Stimulated activated CD4-positive, alpha-beta T cell treated with anti-CD3 and anti-CD28 coated beads, Interleukin-4, amount 100 ng/mL, for 4 hours (primary cell): Measurements from ENCODE around the gene PMPCB.
A peak's percentile ranks its signal among the peaks of the same experiment; 100 is the strongest.
"Not testable (repeated sequence)": the region's sequence is repeated elsewhere in the genome, so short reads cannot be mapped to it uniquely, and the experiment has no call there.

ENCODE experiments used
- DNase-seq, 2 experiments: peaks; one replicate each; pipeline ENCODE4 v3.0.0-alpha.2; 2020

PMPCB gene, protein sequence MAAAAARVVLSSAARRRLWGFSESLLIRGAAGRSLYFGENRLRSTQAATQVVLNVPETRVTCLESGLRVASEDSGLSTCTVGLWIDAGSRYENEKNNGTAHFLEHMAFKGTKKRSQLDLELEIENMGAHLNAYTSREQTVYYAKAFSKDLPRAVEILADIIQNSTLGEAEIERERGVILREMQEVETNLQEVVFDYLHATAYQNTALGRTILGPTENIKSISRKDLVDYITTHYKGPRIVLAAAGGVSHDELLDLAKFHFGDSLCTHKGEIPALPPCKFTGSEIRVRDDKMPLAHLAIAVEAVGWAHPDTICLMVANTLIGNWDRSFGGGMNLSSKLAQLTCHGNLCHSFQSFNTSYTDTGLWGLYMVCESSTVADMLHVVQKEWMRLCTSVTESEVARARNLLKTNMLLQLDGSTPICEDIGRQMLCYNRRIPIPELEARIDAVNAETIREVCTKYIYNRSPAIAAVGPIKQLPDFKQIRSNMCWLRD

DNA sequence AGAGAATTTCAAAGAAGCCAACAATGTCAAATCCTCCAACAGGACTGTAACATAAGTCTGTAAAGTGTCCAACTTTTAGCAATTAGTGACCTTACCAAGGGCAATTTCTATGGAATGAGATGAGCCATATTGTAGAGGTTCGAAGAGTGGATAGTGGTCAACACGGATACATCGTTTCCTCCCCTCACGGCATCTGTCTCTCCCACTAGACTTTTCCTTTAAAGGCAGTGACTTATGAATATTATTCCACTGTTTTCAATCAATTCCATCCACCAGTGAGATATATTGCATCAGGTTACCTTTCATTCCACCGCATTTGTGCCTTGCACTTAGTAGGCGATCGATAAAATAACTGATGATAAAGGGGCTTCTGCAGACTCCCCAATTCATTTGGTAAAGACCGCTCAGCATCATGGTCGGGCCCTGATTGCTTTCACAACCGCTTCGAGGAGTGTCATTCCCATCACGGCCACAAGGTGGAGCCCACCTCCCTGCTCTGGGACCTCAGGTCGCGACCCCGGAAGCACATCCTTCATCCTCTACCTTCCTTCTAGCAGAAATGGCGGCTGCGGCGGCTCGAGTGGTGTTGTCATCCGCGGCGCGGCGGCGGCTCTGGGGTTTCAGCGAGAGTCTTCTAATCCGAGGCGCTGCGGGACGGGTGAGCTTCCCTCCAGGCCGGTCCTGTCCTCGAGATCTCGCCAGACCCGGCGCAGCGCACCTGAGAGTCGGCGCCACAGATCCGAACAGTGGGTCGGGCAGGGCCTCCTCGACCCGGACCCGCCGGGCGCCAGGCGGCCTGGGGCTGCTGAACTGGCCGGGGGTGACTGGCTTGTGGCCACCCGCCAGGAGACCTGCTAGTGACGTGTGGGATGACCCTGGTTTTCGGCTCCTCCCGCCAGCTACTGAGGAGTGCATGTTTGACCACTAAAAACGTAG lies at the start of gene PMPCB:
Gene PMPCB (plus strand): TSS at position 535 of the 936 bp plus-strand sequence. CDS start 25 bp downstream, at position 560.
- DNase-seq = peak; percentile 92 to 94

DNA sequence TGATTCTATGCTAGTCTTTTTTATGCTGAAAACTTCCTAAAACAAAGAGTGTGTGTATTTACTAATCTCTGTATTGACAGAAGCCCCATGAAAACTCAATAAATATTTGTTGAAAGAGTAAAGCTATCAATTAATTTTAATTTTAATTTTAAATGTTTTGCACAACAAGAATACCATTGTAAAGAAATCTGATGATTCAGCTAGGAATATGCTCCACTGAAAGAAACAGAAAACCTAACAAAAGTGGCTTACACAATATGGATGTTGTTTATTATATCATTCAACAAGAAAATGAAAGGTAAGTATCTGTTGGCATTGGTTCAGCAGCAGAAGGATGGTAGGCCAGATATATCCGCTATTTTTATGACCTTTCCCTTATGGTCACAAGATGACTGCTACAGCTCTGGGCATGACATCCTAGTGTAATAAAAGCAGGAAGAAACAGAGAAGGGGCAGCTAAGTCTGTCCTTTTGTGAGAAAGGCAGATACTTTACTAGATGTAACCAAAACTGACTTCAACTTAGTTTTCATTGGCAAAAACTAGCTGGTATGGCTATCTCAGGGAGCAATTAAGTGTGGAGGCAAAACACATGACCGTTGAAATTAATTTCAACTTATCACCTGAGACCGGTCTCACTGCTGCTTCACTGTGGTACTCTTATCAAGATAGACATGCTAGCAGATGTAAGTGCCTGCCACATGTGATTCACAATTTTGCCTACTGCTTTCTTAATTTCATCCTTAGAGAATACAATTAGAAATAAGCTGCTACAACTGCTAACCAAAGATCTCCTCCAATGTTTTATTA lies 43.3 kb upstream of the PMPCB start:
- DNase-seq = not testable (repeated sequence)

DNA sequence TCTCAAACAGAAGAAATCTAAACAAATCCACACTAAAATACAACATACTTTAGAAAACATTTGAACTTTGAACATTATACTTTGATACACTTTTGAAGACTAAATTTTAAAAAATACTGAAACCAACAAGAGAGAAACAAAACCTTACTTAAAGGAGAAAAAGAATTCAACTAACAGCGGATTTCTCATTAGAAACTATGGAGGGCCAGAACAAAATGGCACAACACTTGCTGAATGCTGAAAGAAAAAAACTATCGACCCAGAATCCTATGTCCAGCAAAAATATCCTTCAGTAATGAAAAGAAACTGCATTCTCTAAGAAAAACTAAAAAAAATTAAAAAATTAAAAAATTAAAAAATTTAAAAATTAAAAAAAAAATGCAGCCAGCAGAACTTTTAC lies 33.2 kb upstream of the PMPCB start:
- DNase-seq = not testable (repeated sequence)

DNA sequence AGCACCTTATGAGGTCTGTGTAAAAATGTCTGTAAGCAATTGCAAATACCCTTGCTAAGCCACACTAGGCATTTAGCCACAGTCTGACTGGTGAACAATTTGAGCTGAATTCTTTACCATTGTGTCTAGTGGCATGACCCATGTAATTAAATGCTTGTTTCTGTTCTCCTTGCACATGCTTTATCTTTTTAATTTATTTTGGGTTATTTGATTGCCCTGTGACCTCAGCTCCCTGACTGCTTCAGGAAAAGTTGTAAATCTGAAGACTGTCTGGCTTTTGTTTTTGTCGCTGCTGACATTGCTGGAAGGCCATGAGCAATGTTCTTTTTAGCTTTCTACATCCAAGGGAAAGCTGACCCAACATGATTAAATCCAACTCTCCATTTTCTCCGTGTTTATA lies 31.0 kb upstream of the PMPCB start:
- not testable (repeated sequence) for DNase-seq

DNA sequence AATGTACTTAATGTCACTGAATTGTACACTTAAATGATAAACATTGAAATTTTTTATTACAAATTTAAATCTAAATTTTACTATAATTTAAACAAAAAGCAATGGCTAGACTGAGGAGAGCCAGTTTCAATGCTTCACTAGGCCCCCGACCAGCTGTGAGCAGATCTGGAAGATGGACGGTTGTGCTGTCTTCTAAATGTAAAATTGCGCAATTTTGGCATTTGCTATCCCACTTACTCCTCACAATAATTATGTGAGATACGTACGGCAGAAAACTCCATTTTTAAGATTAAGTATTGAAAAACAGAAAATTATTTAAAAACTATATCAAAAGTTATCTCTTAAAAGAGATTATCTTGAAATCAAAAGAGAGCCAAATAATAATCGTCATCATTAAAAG lies 23.9 kb upstream of the PMPCB start:
- not testable (repeated sequence) for DNase-seq

DNA sequence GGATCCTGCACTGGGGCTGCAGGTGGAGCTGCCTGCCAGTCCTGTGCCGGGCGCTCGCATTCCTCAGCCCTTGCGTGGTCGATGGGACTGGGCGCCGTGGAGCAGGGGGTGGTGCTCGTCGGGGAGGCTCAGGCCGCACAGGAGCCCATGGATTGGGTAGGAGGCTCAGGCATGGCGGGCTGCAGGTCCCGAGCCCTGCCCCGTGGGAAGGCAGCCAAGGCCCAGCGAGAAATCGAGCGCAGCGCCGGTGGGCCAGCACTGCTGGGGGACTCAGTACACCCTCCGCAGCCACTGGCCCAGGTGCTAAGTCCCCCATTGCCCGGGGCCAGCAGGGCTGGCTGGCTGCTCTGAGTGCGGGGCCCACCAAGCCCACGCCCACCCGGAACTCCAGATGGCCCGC lies 22.4 kb upstream of the PMPCB start:
- not testable (repeated sequence) for DNase-seq

DNA sequence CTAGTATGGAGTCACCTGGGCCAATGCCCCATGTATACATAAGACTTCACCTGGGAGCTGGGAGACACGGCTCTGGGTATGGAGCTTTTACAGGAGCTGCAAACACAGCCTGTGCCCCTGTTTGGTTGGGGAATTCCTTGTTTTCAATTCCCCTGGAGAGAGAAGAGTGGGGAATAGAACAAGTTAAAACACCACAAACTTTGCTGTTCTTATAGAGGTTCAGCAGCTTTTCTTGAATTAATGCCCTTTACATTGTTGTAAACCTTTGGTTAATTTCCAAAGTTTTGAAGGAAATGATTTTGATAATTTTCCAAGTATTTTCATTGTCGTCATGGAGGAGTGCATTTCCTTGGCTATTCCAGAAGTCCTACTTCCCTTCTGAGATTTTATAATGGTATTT lies 19.0 kb upstream of the PMPCB start:
- not testable (repeated sequence) for DNase-seq

DNA sequence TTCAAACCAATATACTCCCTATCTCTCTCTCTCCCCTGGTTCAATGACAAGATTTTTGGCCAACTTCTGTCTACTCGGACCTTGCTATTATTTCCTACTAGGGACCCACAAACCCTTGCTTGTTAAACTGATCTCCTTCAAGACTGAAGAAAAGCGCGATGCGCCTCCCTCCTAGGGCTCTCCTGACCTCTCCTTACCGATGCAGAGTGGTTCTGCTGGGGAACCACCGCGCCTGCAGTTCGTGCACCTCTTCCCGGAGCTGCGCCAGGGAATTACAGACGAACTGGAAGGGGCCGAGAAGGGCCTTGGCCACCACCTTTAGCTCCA lies 17.6 kb upstream of the PMPCB start:
- not testable (repeated sequence) for DNase-seq

DNA sequence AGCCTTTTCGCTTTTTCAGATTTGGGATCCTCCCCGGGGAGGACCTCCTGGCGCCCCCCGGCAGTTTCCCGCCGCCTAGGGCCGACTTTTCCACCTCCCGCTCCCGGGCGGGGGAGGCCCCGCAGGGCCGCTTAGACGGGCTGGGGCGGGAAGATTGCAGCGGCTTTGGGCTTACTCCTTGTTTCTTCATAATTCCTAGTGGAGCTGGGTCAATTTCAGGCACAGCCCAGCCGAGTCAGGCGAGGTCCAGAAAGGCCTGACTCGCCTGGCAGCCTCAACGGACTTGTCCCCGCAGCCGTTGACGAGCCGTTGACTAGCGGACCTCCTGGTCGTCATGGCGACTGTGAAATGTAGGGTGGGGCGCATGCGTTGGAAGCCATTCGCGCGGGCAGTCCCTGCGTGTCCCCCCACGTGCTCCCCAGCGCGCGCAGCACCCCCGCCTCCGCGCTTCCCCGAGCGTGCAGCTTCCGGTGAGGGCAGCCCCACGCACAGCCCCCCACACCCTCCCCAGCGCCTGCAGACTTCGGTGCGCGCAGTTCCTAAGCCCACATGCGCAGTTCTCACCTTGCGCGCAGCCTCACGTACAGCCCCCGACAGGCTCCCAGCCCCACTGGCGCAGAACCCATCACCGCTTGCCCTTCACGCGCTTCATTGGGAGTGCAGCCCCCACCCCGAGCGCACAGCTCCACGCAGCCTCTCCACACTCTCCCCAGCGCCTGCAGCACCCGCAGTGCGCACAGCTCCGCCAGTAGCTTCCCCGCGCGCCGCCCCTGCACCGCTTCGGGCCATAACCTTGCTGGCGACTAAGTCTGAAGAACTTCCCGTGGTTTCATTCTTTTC lies 17.1 kb upstream of the PMPCB start:
- DNase-seq = peak; percentile 82 to 95

DNA sequence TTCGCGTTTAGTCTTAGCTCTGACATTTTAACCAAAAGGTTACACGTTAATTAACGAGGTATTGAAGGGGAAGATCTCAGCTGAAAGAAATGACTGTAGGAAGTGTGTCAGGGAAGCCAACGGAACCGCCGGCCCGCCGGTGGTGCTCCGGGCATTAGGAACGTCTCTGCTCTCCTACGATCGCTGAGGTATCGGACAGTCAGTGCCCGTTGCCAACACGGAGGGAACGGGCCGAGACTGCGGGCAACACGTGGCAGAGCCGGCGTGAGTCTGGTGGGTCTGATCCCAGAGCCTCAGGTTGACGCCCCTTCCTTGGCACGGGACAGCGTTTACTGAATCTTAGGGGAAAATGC lies 16.5 kb upstream of the PMPCB start:
- peak in 1 of 2 experiments; percentile 8 for DNase-seq

DNA sequence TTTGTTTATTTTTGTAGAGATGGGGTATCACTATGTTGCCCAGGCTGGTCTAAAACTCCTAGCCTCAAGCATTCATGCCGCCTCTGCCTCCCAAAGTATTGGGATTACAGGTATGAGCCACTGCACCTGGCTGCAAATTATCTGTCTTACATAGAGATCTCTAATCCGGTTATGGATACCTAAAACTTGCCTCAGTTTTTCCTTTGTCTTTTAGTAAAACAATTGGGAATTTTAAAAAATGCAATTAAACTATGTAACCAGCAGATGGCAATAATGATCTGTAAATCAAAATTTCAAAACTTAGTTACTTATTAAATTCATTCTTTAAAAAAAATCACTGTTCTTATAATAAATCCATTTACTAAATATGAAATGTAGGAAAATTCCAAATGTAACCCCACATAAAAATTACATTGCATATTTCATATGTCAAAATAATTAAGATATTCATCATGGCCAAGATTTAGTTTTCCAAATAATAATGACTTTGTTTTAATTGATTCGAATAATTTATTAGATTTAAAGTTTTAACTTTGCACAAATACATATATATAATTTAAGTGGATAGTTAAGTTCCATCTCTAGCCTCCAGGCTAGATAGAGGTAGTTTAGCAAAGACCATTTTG lies 14.3 kb upstream of the PMPCB start:
- DNase-seq = not testable (repeated sequence)

DNA sequence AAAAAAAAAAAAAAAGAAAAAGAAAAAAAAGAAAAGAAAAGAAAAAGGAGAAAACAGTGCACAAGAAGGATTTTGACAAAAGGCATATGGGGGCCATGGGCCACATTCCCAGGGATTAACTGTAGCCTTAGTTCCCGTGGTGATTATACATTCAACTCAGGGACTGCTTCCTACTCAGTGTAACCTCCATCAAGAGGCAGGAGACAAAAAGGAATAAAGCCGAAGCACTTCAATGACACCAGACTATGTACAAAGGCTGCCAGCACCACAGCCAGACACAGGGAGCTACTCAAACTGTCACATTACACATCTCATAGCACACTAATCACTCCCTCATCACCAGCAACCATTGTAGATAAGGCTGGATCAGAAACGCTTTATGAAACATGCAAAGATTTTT lies 5.1 kb upstream of the PMPCB start:
- DNase-seq = no peak

DNA sequence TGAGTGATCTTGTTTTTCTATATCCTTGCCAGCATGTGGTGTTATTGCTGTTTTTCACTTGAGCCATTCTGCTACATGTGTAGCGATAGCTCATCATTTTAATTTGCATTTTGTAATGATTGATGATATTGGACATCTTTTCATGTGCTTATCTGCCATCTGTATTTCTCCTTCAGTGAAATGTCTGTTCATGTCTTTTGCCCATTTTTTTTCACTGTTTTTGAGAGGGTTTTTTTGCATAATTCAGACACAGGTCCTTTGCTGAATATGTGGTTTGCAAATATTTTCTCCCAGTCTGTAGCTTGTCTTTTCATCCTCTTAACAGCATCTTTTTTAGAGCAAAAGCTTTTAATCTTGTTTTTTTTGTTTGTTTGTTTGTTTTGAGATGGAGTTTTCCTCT lies 3.7 kb upstream of the PMPCB start:
- no peak for DNase-seq

DNA sequence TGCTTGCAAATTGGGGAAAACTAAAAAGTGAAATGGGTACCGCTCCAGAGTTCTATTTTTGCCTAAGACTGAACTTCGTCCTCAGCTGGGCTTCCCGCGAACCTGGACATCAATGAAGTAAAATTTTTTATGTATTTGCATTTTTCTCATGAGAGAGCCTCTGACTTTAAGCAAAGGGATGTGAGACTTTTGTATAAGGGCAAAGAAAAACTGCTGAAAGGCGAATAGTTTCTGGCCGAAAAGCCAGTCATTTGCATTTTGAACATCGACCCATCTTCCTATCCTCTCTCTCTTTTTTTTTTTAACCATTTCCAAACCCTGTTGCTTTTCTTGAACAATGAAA lies 573 bp downstream of the PMPCB start:
- DNase-seq = no peak

DNA sequence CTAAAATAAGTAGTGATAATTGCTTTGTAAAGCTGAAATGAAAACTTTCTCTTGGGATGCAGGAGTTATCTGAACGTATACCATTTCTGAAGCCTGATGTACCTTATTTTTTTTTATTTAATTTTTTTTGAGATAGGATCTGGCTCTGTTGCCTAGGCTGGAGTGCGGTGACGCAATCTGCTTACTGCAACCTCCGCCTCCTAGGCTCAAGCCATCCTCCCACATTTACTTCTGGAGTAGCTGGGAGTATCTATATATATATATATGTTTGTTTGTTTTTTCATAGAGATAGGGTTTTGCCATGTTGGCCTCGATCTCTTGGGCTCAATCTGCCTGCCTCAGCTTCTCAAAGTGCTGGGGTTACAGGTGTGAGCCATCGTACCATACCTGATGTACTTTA lies 2.4 kb downstream of the PMPCB start:
- no peak for DNase-seq

DNA sequence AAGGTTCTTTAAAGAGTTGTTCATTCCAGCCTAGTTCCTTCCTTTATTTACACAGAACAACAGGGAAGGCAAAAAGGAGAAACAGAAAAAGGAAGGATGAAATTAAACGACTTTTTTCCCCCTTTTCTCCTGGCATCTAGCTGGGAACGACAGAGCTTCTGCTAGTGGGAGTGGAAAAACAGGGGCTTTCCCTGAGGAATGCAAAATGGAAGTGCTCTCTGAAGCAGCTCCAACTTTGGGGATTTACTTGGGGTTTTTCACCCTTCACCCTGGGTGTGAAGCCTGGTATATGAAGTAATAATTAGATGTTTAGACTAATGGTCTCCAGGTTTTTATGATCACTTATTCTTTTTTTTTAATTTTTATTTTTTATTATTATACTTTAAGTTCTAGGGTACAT lies 4.2 kb downstream of the PMPCB start:
- DNase-seq = no peak

DNA sequence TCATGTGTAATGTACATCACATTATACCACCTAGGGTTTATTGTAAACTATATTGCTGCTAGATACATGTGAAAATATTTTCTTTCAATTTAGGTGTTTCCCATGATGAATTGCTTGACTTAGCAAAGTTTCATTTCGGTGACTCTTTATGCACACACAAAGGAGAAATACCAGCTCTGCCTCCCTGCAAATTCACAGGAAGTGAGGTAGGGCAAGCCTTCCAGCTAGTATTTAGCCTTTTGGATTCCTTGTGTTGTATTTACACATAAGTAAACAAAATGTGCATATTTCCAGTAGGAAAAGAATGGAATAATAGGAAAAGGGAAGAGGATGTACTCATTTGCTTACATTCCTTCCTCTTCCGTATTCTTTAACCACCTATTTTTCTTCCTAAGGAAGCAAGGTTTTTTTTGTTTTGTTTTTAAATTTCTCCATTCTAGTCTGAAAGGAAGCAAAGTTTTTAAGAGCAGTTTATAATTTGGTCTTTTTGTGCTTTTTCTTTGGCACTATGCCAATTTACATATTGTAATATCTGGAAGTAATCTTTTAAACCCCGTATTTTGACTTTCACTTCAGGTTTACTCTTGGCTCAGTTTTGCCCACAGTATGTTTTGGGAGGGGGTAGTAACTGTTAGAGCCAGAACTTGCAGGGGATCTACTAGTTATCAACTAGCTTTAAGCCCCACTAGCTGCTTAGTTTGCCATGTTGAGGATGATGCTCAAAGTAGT lies 10.4 kb downstream of the PMPCB start:
- DNase-seq = no peak

DNA sequence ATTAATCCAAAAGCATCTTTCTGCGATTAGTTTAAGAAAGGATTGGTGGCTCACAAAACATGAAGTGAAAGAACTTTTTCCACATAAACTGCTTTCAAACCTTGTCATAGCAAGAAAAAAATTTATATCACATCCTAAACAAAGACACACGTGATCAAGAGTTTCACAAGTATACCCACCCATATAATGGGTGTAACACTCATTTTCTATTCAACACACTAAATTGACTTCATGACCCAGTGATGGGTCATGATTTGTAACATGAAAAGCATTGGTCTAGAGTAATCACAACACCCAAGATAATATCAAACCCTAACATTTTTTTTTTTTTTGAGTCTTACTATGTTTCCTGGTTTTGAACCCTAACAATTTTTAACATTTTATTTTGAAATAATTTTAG lies 17.6 kb downstream of the PMPCB start:
- DNase-seq = no peak

DNA sequence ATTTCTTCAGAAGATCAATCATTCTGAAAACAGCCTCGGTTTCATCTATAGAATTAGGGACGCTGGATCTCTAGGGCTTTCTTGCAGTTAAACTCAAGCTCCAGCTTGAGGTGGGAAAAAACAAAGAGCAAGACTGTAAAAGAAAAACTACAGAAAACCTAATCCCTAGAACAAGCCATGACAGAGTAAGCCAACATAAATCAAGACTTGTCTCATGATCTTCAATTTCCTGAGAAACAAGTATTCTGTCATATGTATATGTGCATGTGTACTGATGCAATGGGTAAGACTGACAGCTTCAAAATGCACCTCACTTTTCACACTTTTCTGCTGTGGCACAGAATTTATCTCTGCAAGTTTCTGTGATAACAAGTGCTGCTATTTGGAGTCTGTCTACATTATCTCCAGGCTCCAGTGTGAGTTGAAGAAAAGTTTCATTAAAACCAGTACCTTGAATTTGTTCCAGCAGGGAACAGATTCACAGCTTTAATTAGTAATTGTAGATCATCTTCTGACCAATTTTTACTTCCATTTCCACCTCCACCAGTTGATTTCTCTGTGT lies 19.2 kb downstream of the PMPCB start:
- no peak for DNase-seq

DNA sequence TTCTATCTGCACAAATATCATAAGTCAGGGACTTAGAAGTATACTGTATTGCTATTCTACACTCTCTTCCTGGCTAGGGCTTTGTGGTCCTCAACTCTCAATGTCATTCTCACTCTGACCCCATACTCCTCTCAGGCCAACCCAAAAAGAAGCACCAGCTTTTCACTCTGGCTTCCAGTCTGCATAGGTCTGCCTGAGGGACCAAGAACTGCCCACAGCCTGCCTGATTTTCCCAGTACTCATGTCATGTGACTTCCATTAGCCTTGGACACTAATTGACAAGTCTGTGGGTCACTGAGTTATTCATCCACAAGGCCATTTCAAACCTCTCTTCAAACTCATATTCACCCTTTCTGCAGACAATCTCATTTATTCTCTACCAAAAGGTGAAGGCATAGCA lies 19.8 kb downstream of the PMPCB start:
- no peak for DNase-seq

DNA sequence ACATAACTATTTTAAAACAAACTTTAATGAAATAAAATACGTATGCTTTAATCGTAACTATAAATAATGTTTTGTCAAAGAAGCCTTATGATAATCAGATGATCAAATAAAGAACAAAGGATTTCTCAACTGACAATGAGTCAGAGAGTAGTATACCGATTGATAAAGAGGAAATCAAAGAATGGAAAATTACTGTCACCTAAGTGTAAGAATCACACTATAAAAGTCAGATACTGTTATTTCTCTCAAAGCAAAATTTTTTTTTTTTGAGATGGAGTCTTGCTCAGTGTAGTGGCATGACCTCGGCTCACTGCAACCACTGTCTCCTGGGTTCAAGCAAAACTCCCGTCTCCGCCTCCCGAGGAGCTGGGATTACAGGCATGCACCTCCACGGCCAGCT lies 28.5 kb downstream of the PMPCB start:
- no peak for DNase-seq
